Activated CD4-positive, alpha-beta T cell treated with anti-CD3 and anti-CD28 coated beads, Interleukin-2, amount 50 U/mL, for 4 hours (primary cell): ENCODE results near the gene ILRUN.
"Not testable (repeated sequence)": the region's sequence is repeated elsewhere in the genome, so short reads cannot be mapped to it uniquely, and the experiment has no call there.

ENCODE experiments used
- DNase-seq, 2 experiments: peaks; one replicate each; pipeline ENCODE4 v3.0.0-alpha.2; 2020

Gene ILRUN

DNA sequence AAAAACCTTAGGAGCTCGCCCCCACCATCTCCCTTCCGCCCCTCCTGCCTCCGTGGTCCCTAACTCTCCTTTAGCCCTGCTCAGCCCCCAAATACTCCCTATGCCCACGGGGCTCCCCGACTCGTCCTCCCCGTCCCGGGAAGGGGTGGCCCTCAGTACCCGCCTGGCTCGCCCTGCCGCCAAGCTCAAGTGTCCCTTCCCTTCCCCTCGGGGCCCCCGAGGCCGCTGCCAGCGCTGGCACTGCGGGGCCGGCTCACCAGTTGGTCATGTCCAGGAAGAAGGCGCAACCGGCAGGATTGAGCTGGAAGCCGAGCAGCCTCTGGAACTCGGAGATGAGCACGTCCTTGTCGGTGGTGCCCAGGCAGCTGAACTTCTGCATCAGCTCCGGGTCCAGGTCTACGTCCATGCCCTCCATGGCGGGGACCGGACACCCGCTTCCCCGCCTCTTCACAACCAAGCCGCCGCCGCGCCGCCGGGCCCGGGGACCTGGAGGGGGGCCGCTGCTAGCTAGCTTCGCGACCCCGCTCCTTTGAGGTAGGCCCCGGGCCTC lies 303 bp downstream of the ILRUN start:
- no peak for DNase-seq

DNA sequence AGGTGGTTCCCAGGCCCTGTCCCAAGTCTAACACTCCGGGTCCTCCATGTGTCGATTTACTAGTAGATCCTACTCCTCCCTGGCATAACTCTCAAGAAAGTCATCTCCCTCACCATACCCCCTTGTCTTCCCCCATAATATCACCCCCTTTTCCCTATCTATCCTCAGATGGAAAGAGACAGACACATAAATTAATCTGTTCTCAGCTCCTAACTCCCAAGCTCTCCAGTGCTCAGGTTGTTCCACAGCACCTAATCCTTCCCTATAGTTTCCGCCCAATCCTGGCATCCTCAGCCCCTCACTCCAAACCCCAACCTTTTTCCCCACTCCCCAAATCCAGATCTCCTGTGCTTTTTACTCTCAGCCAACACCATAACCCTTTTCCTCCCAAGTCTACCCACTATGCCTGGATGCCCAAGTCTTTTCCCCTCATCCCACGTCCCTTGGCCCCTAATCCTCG lies 808 bp downstream of the ILRUN start:
- no peak for DNase-seq

- DNase-seq, result no peak
Observed at GRCh38 chr6:34692280-34692679, 4.3 kb downstream of the ILRUN start.

DNA sequence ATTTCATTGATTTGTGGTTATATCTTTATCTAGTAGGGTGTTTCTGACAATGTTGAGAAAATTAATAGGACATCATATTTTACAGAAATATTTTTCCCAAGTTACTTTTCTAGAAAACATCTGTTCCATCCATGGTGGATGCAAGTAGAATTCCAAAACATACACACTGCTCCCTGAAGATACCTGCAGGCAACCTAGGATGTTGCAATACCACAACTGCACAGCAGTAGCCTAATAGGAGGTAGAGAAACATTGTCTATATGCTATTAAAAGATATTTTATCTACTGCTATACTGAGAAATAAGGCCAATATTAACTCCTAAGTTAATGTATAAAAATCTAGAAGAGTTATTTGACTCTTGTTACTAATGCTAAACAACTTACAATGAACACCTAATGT lies 6.8 kb downstream of the ILRUN start:
- no peak for DNase-seq

DNA sequence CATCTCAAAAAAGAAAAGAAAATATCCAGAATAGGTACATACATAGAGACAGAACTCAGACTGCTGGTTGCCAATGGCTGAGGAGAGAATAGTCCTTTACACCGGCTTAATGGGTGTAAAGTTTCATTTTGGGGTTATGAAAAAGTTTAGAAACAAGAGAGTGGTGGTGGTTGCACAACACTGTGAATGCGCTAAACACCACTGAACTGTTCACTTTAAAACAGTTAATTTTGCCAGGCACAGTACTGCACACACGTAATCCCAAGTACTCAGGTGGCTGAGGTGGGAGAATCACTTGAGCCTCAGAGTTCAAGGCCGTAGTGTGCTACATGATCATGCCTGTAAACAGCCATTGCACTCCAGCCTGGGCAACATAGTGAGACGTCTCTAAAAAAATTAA lies 7.6 kb downstream of the ILRUN start:
- DNase-seq, result no peak

DNA sequence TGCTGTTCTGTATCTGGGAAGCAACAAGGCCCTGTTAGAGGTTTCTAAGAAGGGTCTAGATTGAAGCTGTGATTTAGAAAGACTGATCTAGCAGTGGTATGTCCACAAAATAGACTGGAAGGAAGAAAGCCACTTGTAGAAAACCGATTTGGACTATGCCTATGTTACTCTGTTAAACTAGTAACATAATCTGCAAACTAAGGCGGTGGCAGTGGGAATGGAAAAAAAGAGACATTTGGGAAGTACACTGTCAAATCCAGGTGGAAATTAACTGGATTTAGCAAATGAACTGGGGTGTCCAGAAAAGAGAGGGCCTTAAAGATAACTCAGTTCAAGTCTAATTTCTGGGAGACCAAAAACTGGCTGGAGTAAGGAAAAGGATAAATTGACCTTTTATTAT lies 11.6 kb downstream of the ILRUN start:
- no peak for DNase-seq

GRCh38 chr6:34684364-34684763 lies 12.2 kb downstream of the ILRUN start:
- no peak for DNase-seq

DNA sequence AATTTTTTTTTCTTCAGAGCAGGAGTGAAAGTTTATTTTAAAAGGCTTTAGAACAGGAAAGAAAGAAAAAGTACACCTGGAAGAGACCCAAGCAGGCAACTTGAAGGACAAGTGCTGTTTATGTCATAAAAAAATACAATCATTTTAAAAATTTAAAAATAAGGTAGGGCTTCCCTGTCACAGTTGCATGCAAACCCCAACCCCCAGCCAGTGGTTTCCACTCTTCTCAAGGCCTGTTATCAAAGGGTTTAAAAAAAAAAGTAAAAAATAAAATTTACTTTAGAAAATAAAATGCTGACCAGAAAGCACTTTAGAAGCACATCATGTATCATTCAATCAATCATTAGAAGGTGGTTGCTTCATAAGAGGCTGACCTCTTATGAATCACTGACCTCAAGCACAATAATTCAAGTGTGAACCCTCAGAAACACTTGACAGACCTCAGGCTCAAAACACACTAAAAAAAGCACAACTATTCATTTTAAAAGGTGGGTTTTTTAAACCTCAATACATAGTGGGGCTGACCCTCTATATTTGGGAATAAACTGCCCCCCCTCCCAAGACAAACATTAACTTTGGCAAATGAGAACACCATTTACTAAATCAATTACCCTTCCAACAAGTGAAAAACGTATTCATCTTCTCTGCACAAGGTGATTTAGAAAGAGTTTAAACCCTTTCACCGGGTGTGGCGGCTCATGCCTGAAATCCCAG lies 15.6 kb downstream of the ILRUN start:
- DNase-seq, result no peak

DNA sequence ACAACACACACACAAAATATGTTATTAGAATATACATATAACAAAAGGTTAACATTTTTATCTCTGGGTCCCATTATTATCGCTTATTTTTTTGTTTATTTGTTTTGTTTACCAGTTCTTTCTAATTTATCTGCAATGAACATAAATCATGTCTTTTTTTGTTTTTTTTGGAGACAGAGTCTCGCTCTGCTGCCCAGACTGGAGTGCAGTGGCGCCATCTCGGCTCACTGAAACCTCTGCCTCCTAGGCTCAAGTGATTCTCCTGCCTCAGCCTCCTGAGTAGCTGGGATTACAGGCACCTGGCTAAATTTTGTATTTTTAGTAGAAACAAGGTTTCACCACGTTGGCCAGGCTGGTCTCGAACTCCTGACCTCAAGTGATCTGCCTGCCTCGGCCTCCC lies 16.3 kb downstream of the ILRUN start:
- not testable (repeated sequence) for DNase-seq

- DNase-seq, result no peak
Observed at GRCh38 chr6:34679552-34680253, 16.9 kb downstream of the ILRUN start.

GRCh38 chr6:34676140-34676539 lies 20.4 kb downstream of the ILRUN start:
- DNase-seq, result no peak

- DNase-seq, result not testable (repeated sequence)
Observed at GRCh38 chr6:34674930-34675329, 21.6 kb downstream of the ILRUN start.

- no peak for DNase-seq
Observed at GRCh38 chr6:34674268-34674639, 22.3 kb downstream of the ILRUN start.

DNA sequence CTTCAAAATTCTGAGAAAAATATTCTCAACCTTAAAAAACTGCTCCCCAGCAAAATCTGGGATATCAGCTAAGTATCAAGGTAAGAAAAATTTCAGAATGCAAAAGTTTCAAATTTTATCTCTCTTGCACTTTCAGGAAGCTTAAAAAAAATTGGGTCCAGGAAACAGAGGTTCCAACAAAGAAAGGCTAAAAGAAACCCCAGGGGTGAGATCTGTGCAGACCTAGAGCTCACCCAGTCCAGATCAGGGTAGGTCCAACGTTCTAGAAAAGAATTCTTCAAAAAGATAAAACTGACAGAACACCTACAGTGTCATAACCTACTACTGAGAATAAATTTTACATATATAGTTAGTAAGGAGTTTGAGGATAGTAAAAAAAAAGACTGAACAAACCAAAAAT lies 23.5 kb downstream of the ILRUN start:
- no peak for DNase-seq

- DNase-seq, result no peak
Observed at GRCh38 chr6:34672657-34673043, 23.9 kb downstream of the ILRUN start.

DNA sequence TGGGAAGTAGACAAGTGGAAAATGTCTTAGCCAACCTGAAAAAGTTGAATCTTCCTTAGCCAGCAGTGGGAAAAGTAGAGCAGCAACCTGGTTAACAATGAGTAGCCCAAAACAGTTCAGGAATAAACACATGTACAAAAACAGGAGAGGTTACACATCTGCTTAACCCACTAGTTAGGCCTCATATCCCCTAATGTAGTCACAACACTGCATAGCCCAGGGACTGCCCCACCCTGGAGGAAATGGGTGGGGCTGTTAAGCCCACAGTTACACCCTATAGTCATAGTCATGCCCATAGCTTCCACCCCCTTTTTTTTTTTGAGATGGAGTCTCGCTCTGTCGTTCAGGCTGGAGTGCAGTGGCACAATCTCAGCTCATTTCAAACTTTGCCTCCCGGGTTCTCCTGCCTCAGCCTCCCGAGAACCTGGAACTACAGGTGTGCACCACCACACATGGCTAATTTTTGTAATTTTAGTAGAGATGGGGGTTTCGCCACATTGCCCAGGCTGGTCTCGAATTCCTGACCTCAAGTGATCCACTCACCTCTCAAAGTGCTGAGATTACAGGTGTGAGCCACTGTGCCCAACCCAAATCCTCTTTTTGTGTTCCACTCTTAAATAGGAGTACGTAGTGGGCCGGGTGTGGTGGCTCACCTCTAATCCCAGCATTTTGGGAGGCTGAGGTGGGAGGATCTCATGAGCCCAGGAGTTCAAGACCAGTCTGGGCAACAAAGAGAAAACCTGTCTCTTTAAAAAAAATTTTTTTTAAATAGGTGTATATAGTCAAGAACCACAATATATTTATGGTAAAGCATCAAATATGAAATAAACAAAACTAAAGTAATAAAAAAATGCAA lies 24.5 kb downstream of the ILRUN start:
- DNase-seq, result peak; percentile 66 to 67

DNA sequence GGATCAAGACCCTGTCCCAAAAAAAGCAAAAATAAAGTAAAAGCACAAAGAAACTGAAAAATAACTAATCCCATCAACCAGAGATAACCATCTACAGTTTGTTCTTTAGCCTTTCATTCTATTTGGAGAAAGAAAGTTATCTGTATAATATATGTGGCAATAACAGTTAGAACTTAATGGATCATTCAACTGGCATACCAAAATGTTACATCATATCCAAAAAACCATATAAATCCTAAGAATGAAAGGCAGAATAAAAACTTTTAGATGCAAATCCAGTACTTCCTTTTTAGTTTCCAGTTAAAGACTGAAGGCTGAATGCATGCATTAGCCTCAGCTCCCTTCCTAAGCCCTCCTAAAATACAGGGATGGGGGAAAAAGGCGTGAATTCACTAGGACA lies 25.2 kb downstream of the ILRUN start:
- DNase-seq, result no peak

DNA sequence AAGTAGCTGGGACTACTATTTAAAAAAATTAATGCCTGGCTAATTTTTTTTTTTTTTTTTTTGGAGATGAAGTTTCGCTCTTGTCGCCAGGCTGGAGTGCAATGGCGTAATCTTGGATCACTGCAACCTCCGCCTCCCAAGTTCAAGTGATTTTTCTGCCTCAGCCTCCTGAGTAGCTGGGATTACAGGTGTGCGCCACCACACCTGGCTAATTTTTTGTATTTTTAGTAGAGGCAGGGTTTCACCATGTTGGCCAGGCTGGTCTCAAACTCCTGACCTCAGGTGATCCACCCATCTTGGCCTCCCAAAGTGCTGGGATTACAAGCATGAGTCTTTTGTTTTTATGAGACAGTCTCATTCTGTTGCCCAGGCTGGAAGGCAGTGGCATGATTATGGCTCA lies 27.8 kb downstream of the ILRUN start:
- DNase-seq, result not testable (repeated sequence)

DNA sequence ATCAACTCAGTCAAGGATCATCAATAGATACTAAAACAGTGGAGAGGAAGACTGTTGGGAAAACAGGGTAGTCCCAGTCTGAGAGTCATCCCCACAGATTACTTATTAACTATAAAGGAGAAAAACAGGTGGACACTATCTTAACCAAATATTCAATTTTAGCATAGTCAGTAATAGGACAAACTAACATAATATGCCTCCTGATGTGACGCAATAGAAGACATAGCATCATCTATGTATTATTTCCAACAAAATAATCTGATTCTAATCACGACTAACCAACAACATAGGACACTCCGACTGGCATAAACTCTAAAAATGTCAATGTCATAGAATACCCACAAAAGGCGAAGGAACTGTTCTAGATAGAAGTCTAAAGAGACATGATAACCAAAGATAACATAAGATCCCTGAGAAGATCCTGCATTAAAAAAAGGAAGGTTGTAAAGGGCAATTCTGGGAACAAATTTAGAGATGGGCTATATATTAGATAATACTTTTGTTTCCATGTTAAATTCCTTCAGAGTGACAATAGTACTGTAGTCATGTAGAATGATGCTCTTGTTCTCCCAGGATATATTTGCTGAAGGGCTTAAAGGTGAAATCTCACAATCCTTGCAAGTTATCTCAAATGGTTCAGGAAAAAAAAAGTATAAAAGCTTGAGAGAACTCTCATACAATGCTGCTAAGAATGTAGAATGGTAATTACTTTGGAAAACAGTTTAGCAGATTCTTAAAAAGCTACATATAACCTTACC lies 28.9 kb downstream of the ILRUN start:
- no peak for DNase-seq

GRCh38 chr6:34665019-34665418 lies 31.5 kb downstream of the ILRUN start:
- no peak for DNase-seq

DNA sequence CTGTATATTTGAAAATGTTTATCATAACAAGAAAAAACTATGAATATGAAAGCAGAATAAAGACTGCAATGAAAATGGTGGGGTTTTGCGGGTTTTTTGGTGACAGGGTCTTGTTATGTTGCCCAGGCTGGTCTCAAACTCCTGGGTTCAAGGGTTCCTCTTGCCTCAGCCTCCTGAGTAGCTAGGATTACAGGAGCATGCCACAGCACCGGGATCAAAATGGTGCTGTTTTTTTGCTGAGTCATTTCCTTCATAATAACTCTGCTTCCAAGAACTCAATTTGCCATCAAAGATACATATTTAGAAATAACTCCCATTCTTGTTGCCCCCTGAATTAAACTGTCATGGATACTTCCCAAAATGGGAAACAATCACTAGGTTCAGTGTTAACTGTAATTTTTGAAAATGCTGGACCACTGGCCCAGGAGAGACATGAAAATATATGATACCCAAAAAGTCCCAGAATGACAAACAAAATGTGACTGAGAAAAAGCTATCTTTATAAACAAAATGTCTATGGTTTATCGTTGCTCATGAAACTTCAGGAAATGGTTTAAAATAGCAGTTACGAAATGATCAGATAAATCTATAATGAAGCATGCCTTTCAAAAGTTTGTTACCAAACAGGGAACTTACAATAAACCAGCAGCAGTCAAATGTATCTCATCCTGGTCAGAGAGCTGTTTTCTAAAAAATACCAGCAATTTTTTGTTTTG lies 32.2 kb downstream of the ILRUN start:
- DNase-seq, result no peak

DNA sequence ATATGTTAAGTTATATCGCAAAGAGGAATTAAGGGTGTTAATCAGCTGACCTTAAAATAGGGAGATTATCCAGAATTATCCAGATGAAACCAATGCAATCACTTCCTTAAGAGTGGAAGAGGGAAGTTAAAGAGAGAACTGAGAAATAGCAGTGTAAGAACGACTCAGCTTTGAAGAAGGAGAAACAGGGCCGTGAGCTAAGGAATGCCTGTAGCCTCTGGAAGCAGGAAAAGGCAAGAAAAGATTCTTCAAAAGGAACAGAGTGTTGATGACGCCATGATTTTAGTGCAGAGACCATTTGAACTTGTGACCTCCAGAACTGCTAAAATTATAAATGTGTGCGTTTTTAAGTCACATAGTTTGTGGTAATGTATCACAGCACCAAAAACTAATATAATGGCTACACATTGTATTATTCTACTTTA lies 32.7 kb downstream of the ILRUN start:
- no peak for DNase-seq
